Hematopoietic multipotent progenitor cell treated with erythropoietin and hydrocortisone succinate and interleukin-3 and kit ligand, for 17 days (in vitro differentiated cells): ENCODE measurements around the gene CASP5.
A peak's percentile ranks its signal among the peaks of the same experiment; 100 is the strongest.
"Not testable (repeated sequence)": the region's sequence is repeated elsewhere in the genome, so short reads cannot be mapped to it uniquely, and the experiment has no call there.

Experiments
- DNase-seq: peaks from one replicate; pipeline ENCODE4 v3.0.0-alpha.2; 2015; ENCODE audit warnings: low spot score

Gene CASP5

GRCh38 chr11:105023003-105023402 is at the start of gene CASP5:
Gene CASP5, minus strand, starts transcription at chr11:105023168. Its CDS starts 32 bp downstream, at chr11:105023136.
- no peak for DNase-seq

GRCh38 chr11:105072080-105072479 is 49.1 kb upstream of the CASP5 start:
- DNase-seq: not testable (repeated sequence)

GRCh38 chr11:105071089-105071732 is 48.2 kb upstream of the CASP5 start:
- DNase-seq: no peak

GRCh38 chr11:105070306-105070705 is 47.3 kb upstream of the CASP5 start:
- DNase-seq: no peak

- not testable (repeated sequence) for DNase-seq
These were observed 46.8 kb upstream of the CASP5 start for GRCh38 chr11:105069749-105070148.

GRCh38 chr11:105063245-105063941 is 40.4 kb upstream of the CASP5 start:
- DNase-seq: not testable (repeated sequence)

- no peak for DNase-seq
These were observed 34.5 kb upstream of the CASP5 start for GRCh38 chr11:105057432-105057831.

- DNase-seq: no peak
These were observed 33.5 kb upstream of the CASP5 start for GRCh38 chr11:105056446-105056845.

- no peak for DNase-seq
These were observed 31.9 kb upstream of the CASP5 start for GRCh38 chr11:105054723-105055493.

- no peak for DNase-seq
These were observed 29.5 kb upstream of the CASP5 start for GRCh38 chr11:105052487-105052886.

GRCh38 chr11:105051559-105051958 is 28.6 kb upstream of the CASP5 start:
- no peak for DNase-seq

- DNase-seq: no peak
These were observed 26.5 kb upstream of the CASP5 start for GRCh38 chr11:105049481-105049880.

GRCh38 chr11:105046898-105047579 is 24.1 kb upstream of the CASP5 start:
- no peak for DNase-seq

GRCh38 chr11:105045676-105046296 is 22.8 kb upstream of the CASP5 start:
- no peak for DNase-seq

GRCh38 chr11:105044557-105045524 is 21.9 kb upstream of the CASP5 start, which contains the start of gene CARD16:
Gene CARD16, minus strand, starts transcription at chr11:105045335. Its CDS starts 38 bp downstream, at chr11:105045297.
- DNase-seq: peak; percentile 4

- DNase-seq: no peak
These were observed 19.2 kb upstream of the CASP5 start for GRCh38 chr11:105042178-105042577.

- DNase-seq: no peak
These were observed 17.7 kb upstream of the CASP5 start for GRCh38 chr11:105040703-105041102.

GRCh38 chr11:105034813-105035620 is 12.0 kb upstream of the CASP5 start, which contains the start of gene CASP1:
Gene CASP1, minus strand, starts transcription at chr11:105035144. Its CDS starts 31 bp downstream, at chr11:105035113.
- no peak for DNase-seq

GRCh38 chr11:105034388-105034787 is 11.4 kb upstream of the CASP5 start:
- DNase-seq: not testable (repeated sequence)
